ENCODE measurements around the gene ALDH3B1.
"Not testable (repeated sequence)": the region's sequence is repeated elsewhere in the genome, so short reads cannot be mapped to it uniquely, and the experiment has no call there.

- TF ChIP-seq CTCF (conservative IDR thresholded peaks at IDR 0.05; ENCODE audit: low read depth, low read length); POLR2A (IDR thresholded peaks at IDR 0.05; ENCODE audit: low read depth, low read length); FOS (IDR thresholded peaks at IDR 0.05; ENCODE audit: low read depth, low read length); BHLHE40 (IDR thresholded peaks at IDR 0.05; ENCODE audit: low read depth, low read length); SMC3 (IDR thresholded peaks at IDR 0.05; ENCODE audit: low read depth, low read length); NFE2L2 (IDR thresholded peaks at IDR 0.05; ENCODE audit: low read depth, low read length); MAZ (IDR thresholded peaks at IDR 0.05; ENCODE audit: borderline replicate concordance, low read depth, low read length); CEBPB (IDR thresholded peaks at IDR 0.05; ENCODE audit: low read depth, low read length); CHD1 (IDR thresholded peaks at IDR 0.05; ENCODE audit: low read depth, low read length); USF2 (IDR thresholded peaks at IDR 0.05; ENCODE audit: low read depth, low read length): not testable (repeated sequence)
These were observed 18.6 kb upstream of the ALDH3B1 start for GRCh38 chr11:67991347-67992121.

All from IMR-90 (cell line).